ENCODE measurements around the gene HTR3E.

The HTR3E gene, protein sequence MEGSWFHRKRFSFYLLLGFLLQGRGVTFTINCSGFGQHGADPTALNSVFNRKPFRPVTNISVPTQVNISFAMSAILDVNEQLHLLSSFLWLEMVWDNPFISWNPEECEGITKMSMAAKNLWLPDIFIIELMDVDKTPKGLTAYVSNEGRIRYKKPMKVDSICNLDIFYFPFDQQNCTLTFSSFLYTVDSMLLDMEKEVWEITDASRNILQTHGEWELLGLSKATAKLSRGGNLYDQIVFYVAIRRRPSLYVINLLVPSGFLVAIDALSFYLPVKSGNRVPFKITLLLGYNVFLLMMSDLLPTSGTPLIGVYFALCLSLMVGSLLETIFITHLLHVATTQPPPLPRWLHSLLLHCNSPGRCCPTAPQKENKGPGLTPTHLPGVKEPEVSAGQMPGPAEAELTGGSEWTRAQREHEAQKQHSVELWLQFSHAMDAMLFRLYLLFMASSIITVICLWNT

DNA sequence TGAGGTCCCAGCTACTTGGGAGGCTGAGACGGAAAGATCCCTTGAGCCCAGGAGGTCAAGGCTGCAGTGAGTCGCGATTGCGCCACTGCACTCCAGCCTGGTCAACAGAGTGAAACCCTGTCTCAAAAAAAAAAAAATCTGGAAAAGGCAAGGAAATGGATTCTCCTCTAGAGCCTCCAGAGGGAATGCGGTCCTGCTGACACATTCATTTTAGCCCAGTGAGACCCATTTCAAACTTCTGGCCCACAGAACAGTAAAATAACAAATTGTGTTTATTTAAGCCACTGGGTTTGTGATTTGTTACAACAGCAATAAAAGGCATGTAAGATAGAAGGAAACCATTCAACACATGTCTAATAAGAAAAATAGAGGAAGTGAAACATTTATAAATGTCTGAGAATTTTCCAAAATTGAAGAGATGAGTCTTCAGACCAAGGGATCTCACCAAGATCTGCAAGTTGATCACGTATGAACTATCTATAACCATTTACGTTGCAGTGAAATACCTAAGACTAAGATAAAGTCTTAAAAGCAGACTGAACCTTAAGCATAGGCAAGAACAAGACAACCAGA is at the start of gene HTR3E:
HTR3E (plus strand) TSS at position 254 of the 573 bp plus-strand sequence. CDS start 466 bp downstream, outside the sequence.
- Histone ChIP-seq H3K4me3 (ENCODE audit: low read depth in 1 of 2, low read length in 1 of 2) (no peak within 1 kb of the TSS), H3K4me1 (ENCODE audit: control insufficient read depth in 1 of 2, insufficient read depth in 1 of 2, low read depth in 1 of 2, low read length in 1 of 2) (no peaks in the 10 kb centered on the region), H3K9me3 (peaks cover 6% of the 10 kb centered on the region), H3K27ac (no peak within 1 kb of the TSS), H3K27me3 (peaks cover 11% of the 10 kb centered on the region), H3K36me3 (no peaks in the 10 kb centered on the region)
- TF ChIP-seq, protein P1, sequence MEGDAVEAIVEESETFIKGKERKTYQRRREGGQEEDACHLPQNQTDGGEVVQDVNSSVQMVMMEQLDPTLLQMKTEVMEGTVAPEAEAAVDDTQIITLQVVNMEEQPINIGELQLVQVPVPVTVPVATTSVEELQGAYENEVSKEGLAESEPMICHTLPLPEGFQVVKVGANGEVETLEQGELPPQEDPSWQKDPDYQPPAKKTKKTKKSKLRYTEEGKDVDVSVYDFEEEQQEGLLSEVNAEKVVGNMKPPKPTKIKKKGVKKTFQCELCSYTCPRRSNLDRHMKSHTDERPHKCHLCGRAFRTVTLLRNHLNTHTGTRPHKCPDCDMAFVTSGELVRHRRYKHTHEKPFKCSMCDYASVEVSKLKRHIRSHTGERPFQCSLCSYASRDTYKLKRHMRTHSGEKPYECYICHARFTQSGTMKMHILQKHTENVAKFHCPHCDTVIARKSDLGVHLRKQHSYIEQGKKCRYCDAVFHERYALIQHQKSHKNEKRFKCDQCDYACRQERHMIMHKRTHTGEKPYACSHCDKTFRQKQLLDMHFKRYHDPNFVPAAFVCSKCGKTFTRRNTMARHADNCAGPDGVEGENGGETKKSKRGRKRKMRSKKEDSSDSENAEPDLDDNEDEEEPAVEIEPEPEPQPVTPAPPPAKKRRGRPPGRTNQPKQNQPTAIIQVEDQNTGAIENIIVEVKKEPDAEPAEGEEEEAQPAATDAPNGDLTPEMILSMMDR (IDR thresholded peaks at IDR 0.05): no peak

GRCh38 chr3:184050217-184050847 is 46.5 kb upstream of the HTR3E start:
- TF ChIP-seq, protein P1 (IDR thresholded peaks at IDR 0.05): no peak
- peaks cover 6 to 9% of the 10 kb centered on the region in 2 experiments for H3K4me1 ChIP-seq (ENCODE audit: control insufficient read depth in 1 of 2, insufficient read depth in 1 of 2, low read depth in 1 of 2, low read length in 1 of 2)
- H3K9me3 ChIP-seq: no peaks in the 10 kb centered on the region
- peak overlapping the region; percentile 38 for H3K27ac ChIP-seq
- H3K27me3 ChIP-seq: peaks cover 11% of the 10 kb centered on the region
- H3K4me3 ChIP-seq (ENCODE audit: low read depth in 1 of 2, low read length in 1 of 2): no peak overlapping the region
- no peaks in the 10 kb centered on the region for H3K36me3 ChIP-seq

DNA sequence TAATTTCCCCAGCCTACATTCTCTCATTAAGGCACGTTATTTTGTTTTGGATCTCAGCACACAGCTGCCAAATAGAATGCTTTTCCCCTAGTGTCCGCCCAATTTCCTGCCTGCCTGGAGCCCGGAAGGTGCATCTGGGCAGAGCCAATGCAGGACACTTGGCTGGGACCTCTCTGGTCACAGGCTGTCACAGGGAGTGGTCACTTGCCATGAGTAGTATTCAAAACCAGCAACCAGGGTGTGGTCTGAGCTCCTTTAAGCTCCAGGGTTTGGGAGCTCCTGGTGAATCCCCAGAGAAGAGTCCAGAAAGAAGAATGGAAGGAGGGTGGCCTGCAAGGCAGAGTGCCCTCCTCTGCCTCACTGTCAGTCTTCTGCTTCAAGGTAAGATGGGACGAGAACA is 44.1 kb upstream of the HTR3E start, which contains the start of gene HTR3C:
HTR3C (plus strand) TSS at position 281 of the 400 bp plus-strand sequence; CDS start at position 315, 34 bp downstream.
- Histone ChIP-seq H3K4me3 (ENCODE audit: low read depth in 1 of 2, low read length in 1 of 2) (no peak within 1 kb of the TSS), H3K27me3 (peaks cover 11% of the 10 kb centered on the region), H3K4me1 (ENCODE audit: control insufficient read depth in 1 of 2, insufficient read depth in 1 of 2, low read depth in 1 of 2, low read length in 1 of 2) (peaks cover 6 to 9% of the 10 kb centered on the region in 2 experiments), H3K9me3 (no peaks in the 10 kb centered on the region), H3K36me3 (no peaks in the 10 kb centered on the region), H3K27ac (no peak within 1 kb of the TSS)
- TF ChIP-seq, protein P1 (IDR thresholded peaks at IDR 0.05): no peak

- no peaks in the 10 kb centered on the region for H3K4me1 ChIP-seq (ENCODE audit: control insufficient read depth in 1 of 2, insufficient read depth in 1 of 2, low read depth in 1 of 2, low read length in 1 of 2)
- H3K27me3 ChIP-seq: peaks cover 7% of the 10 kb centered on the region
- no peak overlapping the region for H3K4me3 ChIP-seq (ENCODE audit: low read depth in 1 of 2, low read length in 1 of 2)
- H3K36me3 ChIP-seq: no peaks in the 10 kb centered on the region
- H3K9me3 ChIP-seq: no peaks in the 10 kb centered on the region
- H3K27ac ChIP-seq: no peak overlapping the region
- TF ChIP-seq, protein P1 (IDR thresholded peaks at IDR 0.05): no peak
Observed at GRCh38 chr3:184058029-184058428, 38.8 kb upstream of the HTR3E start.

DNA sequence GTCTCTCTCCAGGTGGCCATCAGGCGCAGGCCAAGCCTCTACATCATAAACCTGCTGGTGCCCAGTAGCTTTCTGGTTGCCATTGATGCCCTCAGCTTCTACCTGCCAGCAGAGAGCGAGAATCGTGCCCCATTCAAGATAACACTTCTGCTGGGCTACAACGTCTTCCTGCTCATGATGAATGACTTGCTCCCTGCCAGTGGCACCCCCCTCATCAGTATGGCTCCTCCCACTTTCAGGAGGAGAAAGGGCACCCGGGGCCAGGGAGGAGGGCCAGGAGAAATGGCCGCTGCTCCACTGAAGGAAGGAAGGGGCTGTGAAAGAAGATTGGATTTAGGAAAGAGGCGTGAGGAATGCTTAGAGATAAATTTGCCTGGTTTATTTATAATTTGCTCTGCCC is 37.4 kb upstream of the HTR3E start:
- no peak overlapping the region for H3K4me3 ChIP-seq (ENCODE audit: low read depth in 1 of 2, low read length in 1 of 2)
- TF ChIP-seq, protein P1 (IDR thresholded peaks at IDR 0.05): no peak
- H3K36me3 ChIP-seq: no peaks in the 10 kb centered on the region
- no peaks in the 10 kb centered on the region for H3K4me1 ChIP-seq (ENCODE audit: control insufficient read depth in 1 of 2, insufficient read depth in 1 of 2, low read depth in 1 of 2, low read length in 1 of 2)
- no peak overlapping the region for H3K27ac ChIP-seq
- no peaks in the 10 kb centered on the region for H3K27me3 ChIP-seq
- no peaks in the 10 kb centered on the region for H3K9me3 ChIP-seq

All from neutrophil (primary cell).